ENCODE data around the gene GIT2.

Gene GIT2

DNA sequence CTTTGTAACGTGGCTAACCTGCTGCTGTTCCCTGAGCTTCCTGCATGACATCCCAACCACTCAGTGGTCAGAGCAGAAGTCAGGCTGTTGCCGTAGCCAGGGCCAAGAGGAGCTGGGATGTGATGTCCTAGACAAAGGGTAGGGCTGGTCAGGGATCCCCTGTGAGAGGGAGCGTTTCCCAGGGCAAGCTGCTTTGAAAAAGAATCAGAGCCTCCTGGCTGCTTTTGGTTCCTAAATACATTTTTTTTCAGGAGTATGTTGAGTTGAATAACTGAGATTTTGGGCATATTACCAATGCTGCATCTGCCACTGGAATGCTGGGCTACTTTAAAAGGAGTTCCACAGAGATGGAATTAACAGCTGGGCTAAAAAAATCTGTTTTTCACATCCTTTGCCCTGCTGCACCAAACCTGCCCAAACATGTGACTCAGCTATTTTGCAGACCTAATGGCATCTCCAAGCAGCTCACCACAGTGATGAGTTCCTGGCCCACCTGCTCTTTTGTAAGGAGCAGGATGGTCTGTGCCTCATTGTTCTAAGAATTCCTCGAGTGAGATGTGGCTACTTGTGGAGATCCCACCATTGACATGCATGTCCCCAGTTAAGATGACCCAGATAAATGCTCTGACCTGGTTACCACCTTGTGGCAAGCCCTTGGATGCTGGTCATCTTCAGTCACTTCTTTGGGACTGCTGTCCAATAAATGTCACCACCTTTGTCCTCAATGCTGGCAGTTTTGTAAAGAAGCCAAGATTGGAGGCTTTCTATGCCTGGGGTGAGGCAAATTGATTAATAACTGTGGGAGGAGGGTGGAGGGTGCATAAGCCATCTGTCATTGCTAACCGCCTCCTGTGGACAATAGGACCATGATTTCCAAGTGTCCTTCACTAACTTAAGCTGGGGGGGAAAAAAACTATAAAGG, 27.2 kb upstream of the GIT2 start:
- H3K4me1 Mint-ChIP-seq = peaks cover 19% of the 10 kb centered on the region
- no peaks in the 10 kb centered on the region for H3K27me3 Mint-ChIP-seq (ENCODE audit: low read depth, poor library complexity)
- no peak overlapping the region for H3K27ac Mint-ChIP-seq
- TF ChIP-seq, protein P1, sequence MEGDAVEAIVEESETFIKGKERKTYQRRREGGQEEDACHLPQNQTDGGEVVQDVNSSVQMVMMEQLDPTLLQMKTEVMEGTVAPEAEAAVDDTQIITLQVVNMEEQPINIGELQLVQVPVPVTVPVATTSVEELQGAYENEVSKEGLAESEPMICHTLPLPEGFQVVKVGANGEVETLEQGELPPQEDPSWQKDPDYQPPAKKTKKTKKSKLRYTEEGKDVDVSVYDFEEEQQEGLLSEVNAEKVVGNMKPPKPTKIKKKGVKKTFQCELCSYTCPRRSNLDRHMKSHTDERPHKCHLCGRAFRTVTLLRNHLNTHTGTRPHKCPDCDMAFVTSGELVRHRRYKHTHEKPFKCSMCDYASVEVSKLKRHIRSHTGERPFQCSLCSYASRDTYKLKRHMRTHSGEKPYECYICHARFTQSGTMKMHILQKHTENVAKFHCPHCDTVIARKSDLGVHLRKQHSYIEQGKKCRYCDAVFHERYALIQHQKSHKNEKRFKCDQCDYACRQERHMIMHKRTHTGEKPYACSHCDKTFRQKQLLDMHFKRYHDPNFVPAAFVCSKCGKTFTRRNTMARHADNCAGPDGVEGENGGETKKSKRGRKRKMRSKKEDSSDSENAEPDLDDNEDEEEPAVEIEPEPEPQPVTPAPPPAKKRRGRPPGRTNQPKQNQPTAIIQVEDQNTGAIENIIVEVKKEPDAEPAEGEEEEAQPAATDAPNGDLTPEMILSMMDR (IDR thresholded peaks at IDR 0.05) = no peak
- no peak for DNase-seq
- H3K9me3 Mint-ChIP-seq = no peaks in the 10 kb centered on the region
- peaks cover 43% of the 10 kb centered on the region for H3K36me3 Mint-ChIP-seq (ENCODE audit: low read depth)
- no peak overlapping the region for H3K4me3 Mint-ChIP-seq

- Mint-ChIP-seq H3K27ac (no peak overlapping the region), H3K4me1 (peaks cover 19% of the 10 kb centered on the region), H3K4me3 (no peak overlapping the region), H3K9me3 (no peaks in the 10 kb centered on the region), H3K27me3 (ENCODE audit: low read depth, poor library complexity) (no peaks in the 10 kb centered on the region), H3K36me3 (ENCODE audit: low read depth) (peaks cover 30% of the 10 kb centered on the region)
- TF ChIP-seq, protein P1 (IDR thresholded peaks at IDR 0.05) = no peak
- no peak for DNase-seq
Observed at GRCh38 chr12:110020956-110021355, 24.8 kb upstream of the GIT2 start.

DNA sequence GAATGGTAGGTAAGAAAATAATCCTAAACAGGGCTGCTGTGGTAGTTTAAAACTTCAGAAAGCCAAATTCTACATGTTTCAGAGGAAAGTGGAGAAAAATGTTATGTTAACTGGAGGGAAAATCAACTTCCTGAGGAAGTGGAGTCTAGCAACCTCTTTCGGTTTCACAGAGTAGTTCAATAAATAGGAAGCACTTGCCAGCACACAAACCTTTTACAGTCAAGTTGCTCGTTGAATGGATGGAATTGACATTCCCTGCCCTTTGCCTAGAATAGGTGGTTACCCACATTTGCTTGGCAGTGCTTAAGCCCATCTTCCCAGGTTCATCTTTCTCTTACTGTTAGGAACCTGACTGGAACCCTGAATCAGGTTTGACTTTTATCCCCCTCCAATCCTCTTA, 19.0 kb upstream of the GIT2 start:
- Mint-ChIP-seq H3K4me3 (no peak overlapping the region), H3K9me3 (no peaks in the 10 kb centered on the region), H3K4me1 (peaks cover 3% of the 10 kb centered on the region), H3K27ac (no peak overlapping the region), H3K36me3 (ENCODE audit: low read depth) (peaks cover 39% of the 10 kb centered on the region), H3K27me3 (ENCODE audit: low read depth, poor library complexity) (no peaks in the 10 kb centered on the region)
- DNase-seq = no peak
- TF ChIP-seq, protein P1 (IDR thresholded peaks at IDR 0.05) = no peak

- Mint-ChIP-seq H3K9me3 (no peaks in the 10 kb centered on the region), H3K27me3 (ENCODE audit: low read depth, poor library complexity) (no peaks in the 10 kb centered on the region), H3K4me1 (peaks cover 12% of the 10 kb centered on the region), H3K4me3 (no peak overlapping the region), H3K36me3 (ENCODE audit: low read depth) (peaks cover 25% of the 10 kb centered on the region), H3K27ac (no peak overlapping the region)
- TF ChIP-seq, protein P1 (IDR thresholded peaks at IDR 0.05) = no peak
- DNase-seq = no peak
Observed at GRCh38 chr12:110012659-110013058, 16.5 kb upstream of the GIT2 start.

DNA sequence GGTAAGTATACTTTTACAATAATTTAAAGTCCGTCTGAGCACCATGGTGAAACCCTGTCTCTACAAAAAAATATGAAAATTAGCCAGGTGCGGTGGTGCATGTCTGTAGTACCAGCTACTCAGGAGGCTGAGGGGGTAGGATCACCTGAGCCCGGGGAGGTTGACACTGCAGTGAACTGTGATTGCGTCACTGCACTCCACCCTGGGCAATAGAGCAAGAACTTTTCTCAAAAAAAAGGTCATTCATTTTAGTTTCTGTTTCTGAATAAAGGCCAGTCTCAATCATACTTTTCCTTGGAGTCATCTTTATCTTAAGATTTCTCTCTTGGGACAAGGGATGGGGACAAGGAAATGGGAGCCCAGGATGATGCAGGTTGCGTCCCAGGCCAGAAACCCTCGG, 16.0 kb upstream of the GIT2 start:
- Mint-ChIP-seq H3K27ac (no peak overlapping the region), H3K4me1 (peaks cover 12% of the 10 kb centered on the region), H3K4me3 (no peak overlapping the region)

More for the DNA sequence above, 16.0 kb upstream of the GIT2 start:
- peaks cover 25% of the 10 kb centered on the region for H3K36me3 Mint-ChIP-seq (ENCODE audit: low read depth)
- no peak for DNase-seq
- TF ChIP-seq, protein P1 (IDR thresholded peaks at IDR 0.05) = no peak
- H3K27me3 Mint-ChIP-seq (ENCODE audit: low read depth, poor library complexity) = no peaks in the 10 kb centered on the region
- no peaks in the 10 kb centered on the region for H3K9me3 Mint-ChIP-seq

Data from nephron progenitor cell (in vitro differentiated cells).